ENCODE data around the gene EVX1. TPM values are rescaled to one million over a fixed set of nuclear protein-coding genes. Genes with fewer than 3 reads are reported as not detected.

The EVX1 gene
- polyA plus RNA-seq, 1 donor: not detected

- Histone ChIP-seq H3K36me3 (ENCODE audit: control insufficient read depth, insufficient read depth, low read length) (no peaks in the 10 kb centered on the region), H3K27me3 (ENCODE audit: control insufficient read depth, insufficient read depth, low read length) (peaks cover 96% of the 10 kb centered on the region), H3K27ac (ENCODE audit: low read length) (no peak overlapping the region), H3K4me1 (ENCODE audit: control insufficient read depth, insufficient read depth, low read length) (peaks cover 12% of the 10 kb centered on the region), H3K9me3 (ENCODE audit: control insufficient read depth, low read depth, low read length) (peaks cover 20% of the 10 kb centered on the region), H3K4me3 (ENCODE audit: low read length) (no peak overlapping the region)
- no CpG with 5 or more reads among the region's 6 CpGs for WGBS (ENCODE audit: insufficient coverage, low lambda C conversion rate)
- DNase-seq: no peak
Observed at GRCh38 chr7:27250557-27251070, 8.0 kb downstream of the EVX1 start.

GRCh38 chr7:27251136-27251651 lies 8.6 kb downstream of the EVX1 start:
- Histone ChIP-seq H3K9me3 (ENCODE audit: control insufficient read depth, low read depth, low read length) (peaks cover 20% of the 10 kb centered on the region), H3K4me3 (ENCODE audit: low read length) (no peak overlapping the region), H3K27ac (ENCODE audit: low read length) (no peak overlapping the region), H3K27me3 (ENCODE audit: control insufficient read depth, insufficient read depth, low read length) (peaks cover 94% of the 10 kb centered on the region), H3K36me3 (ENCODE audit: control insufficient read depth, insufficient read depth, low read length) (no peaks in the 10 kb centered on the region), H3K4me1 (ENCODE audit: control insufficient read depth, insufficient read depth, low read length) (peaks cover 11% of the 10 kb centered on the region)
- DNase-seq: peak in 1 of 2 donors; percentile 34
- no CpG with 5 or more reads among the region's 29 CpGs for WGBS (ENCODE audit: insufficient coverage, low lambda C conversion rate)

GRCh38 chr7:27251652-27252590 lies 9.3 kb downstream of the EVX1 start:
- no CpG with 5 or more reads among the region's 72 CpGs for whole genome bisulfite sequencing (ENCODE audit: insufficient coverage, low lambda C conversion rate)
- DNase-seq: peak in 1 of 2 donors; percentile 50
- peaks cover 9% of the 10 kb centered on the region for H3K4me1 ChIP-seq (ENCODE audit: control insufficient read depth, insufficient read depth, low read length)

GRCh38 chr7:27254625-27255024 lies 12.0 kb downstream of the EVX1 start:
- Histone ChIP-seq H3K36me3 (ENCODE audit: control insufficient read depth, insufficient read depth, low read length) (no peaks in the 10 kb centered on the region), H3K4me3 (ENCODE audit: low read length) (no peak overlapping the region), H3K27ac (ENCODE audit: low read length) (no peak overlapping the region), H3K9me3 (ENCODE audit: control insufficient read depth, low read depth, low read length) (peaks cover 12% of the 10 kb centered on the region), H3K4me1 (ENCODE audit: control insufficient read depth, insufficient read depth, low read length) (peaks cover 9% of the 10 kb centered on the region), H3K27me3 (ENCODE audit: control insufficient read depth, insufficient read depth, low read length) (peaks cover 70% of the 10 kb centered on the region)
- DNase-seq: no peak
- no CpG with 5 or more reads among the region's 1 CpG for WGBS (ENCODE audit: insufficient coverage, low lambda C conversion rate)

More at GRCh38 chr7:27251652-27252590, 9.3 kb downstream of the EVX1 start:
- H3K4me3 ChIP-seq (ENCODE audit: low read length): no peak overlapping the region
- H3K36me3 ChIP-seq (ENCODE audit: control insufficient read depth, insufficient read depth, low read length): no peaks in the 10 kb centered on the region
- H3K27ac ChIP-seq (ENCODE audit: low read length): no peak overlapping the region
- H3K27me3 ChIP-seq (ENCODE audit: control insufficient read depth, insufficient read depth, low read length): peaks cover 92% of the 10 kb centered on the region
- H3K9me3 ChIP-seq (ENCODE audit: control insufficient read depth, low read depth, low read length): peaks cover 16% of the 10 kb centered on the region

GRCh38 chr7:27260211-27260610 lies 17.6 kb downstream of the EVX1 start:
- WGBS (ENCODE audit: insufficient coverage, low lambda C conversion rate): 25% methylated on average over 2 of the region's 5 CpGs
- H3K27ac ChIP-seq (ENCODE audit: low read length): no peak overlapping the region
- H3K4me3 ChIP-seq (ENCODE audit: low read length): no peak overlapping the region
- H3K27me3 ChIP-seq (ENCODE audit: control insufficient read depth, insufficient read depth, low read length): peaks cover 18% of the 10 kb centered on the region
- no peaks in the 10 kb centered on the region for H3K4me1 ChIP-seq (ENCODE audit: control insufficient read depth, insufficient read depth, low read length)
- no peaks in the 10 kb centered on the region for H3K9me3 ChIP-seq (ENCODE audit: control insufficient read depth, low read depth, low read length)
- no peak for DNase-seq
- H3K36me3 ChIP-seq (ENCODE audit: control insufficient read depth, insufficient read depth, low read length): no peaks in the 10 kb centered on the region

- Histone ChIP-seq H3K27me3 (ENCODE audit: control insufficient read depth, insufficient read depth, low read length) (peaks cover 7% of the 10 kb centered on the region), H3K4me3 (ENCODE audit: low read length) (no peak overlapping the region), H3K4me1 (ENCODE audit: control insufficient read depth, insufficient read depth, low read length) (no peaks in the 10 kb centered on the region), H3K36me3 (ENCODE audit: control insufficient read depth, insufficient read depth, low read length) (no peaks in the 10 kb centered on the region), H3K9me3 (ENCODE audit: control insufficient read depth, low read depth, low read length) (no peaks in the 10 kb centered on the region), H3K27ac (ENCODE audit: low read length) (no peak overlapping the region)
- no peak for DNase-seq
- WGBS (ENCODE audit: insufficient coverage, low lambda C conversion rate): 70% methylated on average over 2 of the region's 4 CpGs
Observed at GRCh38 chr7:27262121-27262520, 19.5 kb downstream of the EVX1 start.

GRCh38 chr7:27263781-27264180 lies 21.2 kb downstream of the EVX1 start:
- WGBS (ENCODE audit: insufficient coverage, low lambda C conversion rate): no CpG with 5 or more reads among the region's 2 CpGs
- Histone ChIP-seq H3K27me3 (ENCODE audit: control insufficient read depth, insufficient read depth, low read length) (peaks cover 4% of the 10 kb centered on the region), H3K36me3 (ENCODE audit: control insufficient read depth, insufficient read depth, low read length) (no peaks in the 10 kb centered on the region), H3K4me1 (ENCODE audit: control insufficient read depth, insufficient read depth, low read length) (no peaks in the 10 kb centered on the region), H3K4me3 (ENCODE audit: low read length) (no peak overlapping the region), H3K9me3 (ENCODE audit: control insufficient read depth, low read depth, low read length) (no peaks in the 10 kb centered on the region), H3K27ac (ENCODE audit: low read length) (no peak overlapping the region)
- peak in 1 of 2 donors; percentile 8 for DNase-seq

- H3K27ac ChIP-seq (ENCODE audit: low read length): no peak overlapping the region
- DNase-seq: no peak
- H3K36me3 ChIP-seq (ENCODE audit: control insufficient read depth, insufficient read depth, low read length): no peaks in the 10 kb centered on the region
- H3K9me3 ChIP-seq (ENCODE audit: control insufficient read depth, low read depth, low read length): no peaks in the 10 kb centered on the region
- no peak overlapping the region for H3K4me3 ChIP-seq (ENCODE audit: low read length)
- no peaks in the 10 kb centered on the region for H3K4me1 ChIP-seq (ENCODE audit: control insufficient read depth, insufficient read depth, low read length)
- no peaks in the 10 kb centered on the region for H3K27me3 ChIP-seq (ENCODE audit: control insufficient read depth, insufficient read depth, low read length)
- no CpG with 5 or more reads among the region's 14 CpGs for WGBS (ENCODE audit: insufficient coverage, low lambda C conversion rate)
Observed at GRCh38 chr7:27269455-27269854, 26.9 kb downstream of the EVX1 start.

GRCh38 chr7:27271384-27271783 lies 28.8 kb downstream of the EVX1 start:
- no peaks in the 10 kb centered on the region for H3K4me1 ChIP-seq (ENCODE audit: control insufficient read depth, insufficient read depth, low read length)
- no peaks in the 10 kb centered on the region for H3K27me3 ChIP-seq (ENCODE audit: control insufficient read depth, insufficient read depth, low read length)
- DNase-seq: no peak
- 89% methylated on average over 1 of the region's 1 CpG for WGBS (ENCODE audit: insufficient coverage, low lambda C conversion rate)
- H3K27ac ChIP-seq (ENCODE audit: low read length): no peak overlapping the region
- no peaks in the 10 kb centered on the region for H3K9me3 ChIP-seq (ENCODE audit: control insufficient read depth, low read depth, low read length)
- H3K36me3 ChIP-seq (ENCODE audit: control insufficient read depth, insufficient read depth, low read length): no peaks in the 10 kb centered on the region
- H3K4me3 ChIP-seq (ENCODE audit: low read length): no peak overlapping the region

GRCh38 chr7:27277628-27278027 lies 35.0 kb downstream of the EVX1 start:
- DNase-seq: peak; percentile 67 to 77
- peak overlapping the region; percentile 57 for H3K27ac ChIP-seq (ENCODE audit: low read length)
- H3K4me3 ChIP-seq (ENCODE audit: low read length): no peak overlapping the region
- H3K9me3 ChIP-seq (ENCODE audit: control insufficient read depth, low read depth, low read length): no peaks in the 10 kb centered on the region
- WGBS (ENCODE audit: insufficient coverage, low lambda C conversion rate): no CpG with 5 or more reads among the region's 2 CpGs
- H3K4me1 ChIP-seq (ENCODE audit: control insufficient read depth, insufficient read depth, low read length): no peaks in the 10 kb centered on the region
- no peaks in the 10 kb centered on the region for H3K27me3 ChIP-seq (ENCODE audit: control insufficient read depth, insufficient read depth, low read length)
- no peaks in the 10 kb centered on the region for H3K36me3 ChIP-seq (ENCODE audit: control insufficient read depth, insufficient read depth, low read length)
